Measurements from ENCODE around the gene BTBD2. TPM values are rescaled to one million over a fixed set of nuclear protein-coding genes. Genes with fewer than 3 reads are reported as not detected.

The BTBD2 gene
- total and polyA plus RNA-seq, 2 of the 13 experiments (the other 11 are each of a cell fraction or from before 2014, with no cell fraction given), result 28.1 to 45.3 TPM

- TF ChIP-seq PPARG (CRISPR knock-in tag; conservative IDR thresholded peaks at IDR 0.05) (peak; percentile 77), ZNF598 (CRISPR knock-in tag; IDR thresholded peaks at IDR 0.05; ENCODE audit: borderline replicate concordance) (no peak), TEAD2 (CRISPR knock-in tag; IDR thresholded peaks at IDR 0.05) (no peak), POGZ (CRISPR knock-in tag; IDR thresholded peaks at IDR 0.05) (0 out of 2 replicates have a peak, but pooled peaks have one; percentile 33), FOXO1 (CRISPR knock-in tag; IDR thresholded peaks at IDR 0.05) (peak; percentile 13; the same call in 1 of the 2 replicates), ZNF605 (CRISPR knock-in tag; IDR thresholded peaks at IDR 0.05) (0 out of 2 replicates have a peak, but pooled peaks have one; percentile 47), NBN (conservative IDR thresholded peaks at IDR 0.05) (no peak), ZNF674 (CRISPR knock-in tag; IDR thresholded peaks at IDR 0.05; ENCODE audit: low read depth) (0 out of 2 replicates have a peak, but pooled peaks have one; percentile 69), ZBTB7A (CRISPR knock-in tag; IDR thresholded peaks at IDR 0.05) (no peak), CAMTA2 (CRISPR knock-in tag; IDR thresholded peaks at IDR 0.05; ENCODE audit: borderline replicate concordance) (0 out of 2 replicates have a peak, but pooled peaks have one; percentile 60), FOXK2 (IDR thresholded peaks at IDR 0.05) (no peak), MXI1 (IDR thresholded peaks at IDR 0.05; ENCODE audit: borderline replicate concordance, low read depth, low read length) (peak; percentile 62; the same call in 1 of the 3 replicates), IRF9 (CRISPR knock-in tag; IDR thresholded peaks at IDR 0.05; ENCODE audit: borderline replicate concordance) (no peak), PHF5A (CRISPR knock-in tag; IDR thresholded peaks at IDR 0.05; ENCODE audit: low read depth, unreplicated experiment) (no peak), ZNF7 (CRISPR knock-in tag; IDR thresholded peaks at IDR 0.05) (no peak), ZNF878 (CRISPR knock-in tag; IDR thresholded peaks at IDR 0.05) (peak; percentile 88), MXD4 (CRISPR knock-in tag; IDR thresholded peaks at IDR 0.05) (peak; percentile 88), ZNF34 (CRISPR knock-in tag; IDR thresholded peaks at IDR 0.05; ENCODE audit: borderline replicate concordance) (peak; percentile 69; the same call in 1 of the 2 replicates), HDAC2 (CRISPR knock-in tag; IDR thresholded peaks at IDR 0.05) (no peak; the same call in none of the 2 replicates), GABPB1 (CRISPR knock-in tag; IDR thresholded peaks at IDR 0.05) (peak; percentile 83), KDM4B (CRISPR knock-in tag; IDR thresholded peaks at IDR 0.05) (no peak), RFX5 (IDR thresholded peaks at IDR 0.05; ENCODE audit: low read depth, low read length) (no peak), HINFP (CRISPR knock-in tag; IDR thresholded peaks at IDR 0.05; ENCODE audit: low read depth) (peak; percentile 68; the same call in 1 of the 2 replicates), ZFP37 (CRISPR knock-in tag; IDR thresholded peaks at IDR 0.05; ENCODE audit: borderline replicate concordance) (no peak), ZNF430 (CRISPR knock-in tag; IDR thresholded peaks at IDR 0.05) (peak; percentile 61), GRHL1 (CRISPR knock-in tag; conservative IDR thresholded peaks at IDR 0.05) (no peak), NFRKB (IDR thresholded peaks at IDR 0.05) (no peak), ZMYM3 (CRISPR knock-in tag; IDR thresholded peaks at IDR 0.05) (0 out of 2 replicates have a peak, but pooled peaks have one; percentile 27), ZNF558 (CRISPR knock-in tag; IDR thresholded peaks at IDR 0.05; ENCODE audit: borderline replicate concordance) (peak; percentile 72; the same call in 1 of the 2 replicates)
These were observed 44.1 kb upstream of the BTBD2 start (continued) for GRCh38 chr19:2059422-2060201.

Data from HepG2 (cell line).